Measurements from ENCODE around the gene PRKAG1.

- TF ChIP-seq CHD2 (IDR thresholded peaks at IDR 0.05; ENCODE audit: low read length, partially characterized antibody) (no peak), CEBPB (IDR thresholded peaks at IDR 0.05) (no peak), CTCF (IDR thresholded peaks at IDR 0.05) (no peak), FOSL2 (IDR thresholded peaks at IDR 0.05) (no peak), FOSL2 (CRISPR knock-in tag; IDR thresholded peaks at IDR 0.05) (no peak), BHLHE40 (IDR thresholded peaks at IDR 0.05; ENCODE audit: low read depth, low read length) (no peak), RAD21 (conservative IDR thresholded peaks at IDR 0.05 in 1 of 2, IDR thresholded peaks at IDR 0.05 in 1 of 2) (no peak), POLR2A (IDR thresholded peaks at IDR 0.05; ENCODE audit: low read length) (no peak), CHD4 (IDR thresholded peaks at IDR 0.05; ENCODE audit: borderline replicate concordance) (no peak), EP300 (IDR thresholded peaks at IDR 0.05) (no peak), MAX (IDR thresholded peaks at IDR 0.05) (no peak), USF2 (IDR thresholded peaks at IDR 0.05) (no peak), JUN (IDR thresholded peaks at IDR 0.05) (no peak), RCOR1 (IDR thresholded peaks at IDR 0.05; ENCODE audit: low read depth, low read length) (no peak)
These were observed 15.2 kb upstream of the PRKAG1 start for GRCh38 chr12:49033611-49034285.

Measured in A549 (cell line).